GM23248 (cell line): Measurements from ENCODE around the gene MMEL1. TPM values are rescaled to one million over a fixed set of nuclear protein-coding genes. Genes with fewer than 3 reads are reported as not detected.

Experiments
- DNase-seq: peaks from one replicate; pipeline ENCODE4 v3.0.0-alpha.2; 2015
- H2AFZ ChIP-seq: fragments of 200-600 bp; sonication (generic); 2 replicates; pipeline ENCODE4 v1.6.1; 2016; ENCODE audit warnings: antibody characterized with exemption
- H3F3A ChIP-seq: fragments of 200-600 bp; sonication (generic); 2 replicates; pipeline ENCODE4 v1.6.1; 2016; ENCODE audit warnings: mild to moderate bottlenecking, antibody characterized with exemption, mixed run types; ENCODE audit not compliant: insufficient read depth
- H3K27ac ChIP-seq: fragments of 200-600 bp; sonication (generic); 2 replicates; pipeline ENCODE4 v1.5.1; 2016; ENCODE audit warnings: mild to moderate bottlenecking
- H3K27me3 ChIP-seq: fragments of 200-600 bp; sonication (generic); replicated peaks from 2 replicates; pipeline ENCODE4 v1.6.1; 2016; ENCODE audit warnings: mild to moderate bottlenecking; ENCODE audit not compliant: insufficient read depth
- H3K36me3 ChIP-seq: fragments of 200-600 bp; sonication (generic); 2 replicates; pipeline ENCODE4 v1.6.1; 2016; ENCODE audit warnings: low read depth, mild to moderate bottlenecking
- H3K4me1 ChIP-seq: fragments of 200-600 bp; sonication (generic); 2 replicates; pipeline ENCODE4 v1.6.1; 2016; ENCODE audit warnings: mild to moderate bottlenecking; ENCODE audit not compliant: insufficient read depth
- H3K4me2 ChIP-seq: fragments of 200-600 bp; sonication (generic); one replicate; pipeline ENCODE4 v1.6.1; 2016; ENCODE audit warnings: mild to moderate bottlenecking; ENCODE audit not compliant: unreplicated experiment
- H3K4me3 ChIP-seq: fragments of 200-600 bp; sonication (generic); 2 replicates; pipeline ENCODE4 v1.5.1; 2016; ENCODE audit warnings: mild to moderate bottlenecking
- H3K79me2 ChIP-seq: fragments of 200-600 bp; sonication (generic); 2 replicates; pipeline ENCODE4 v1.6.1; 2016; ENCODE audit warnings: mild to moderate bottlenecking; ENCODE audit not compliant: insufficient read depth
- H3K9ac ChIP-seq: fragments of 200-600 bp; sonication (generic); 2 replicates; pipeline ENCODE4 v1.6.1; 2016; ENCODE audit warnings: mild to moderate bottlenecking
- H3K9me2 ChIP-seq: fragments of 200-600 bp; sonication (generic); 2 replicates; pipeline ENCODE4 v1.6.1; 2016; ENCODE audit warnings: mixed run types, mild to moderate bottlenecking, moderate library complexity; ENCODE audit not compliant: insufficient read depth
- H3K9me3 ChIP-seq: fragments of 200-600 bp; sonication (generic); one replicate; pipeline ENCODE4 v1.6.1; 2017; ENCODE audit warnings: low read depth
- H4K20me1 ChIP-seq: fragments of 200-600 bp; sonication (generic); 2 replicates; pipeline ENCODE4 v1.6.0; 2016; ENCODE audit not compliant: insufficient read depth
- EZH2 ChIP-seq: fragments of 200-600 bp; sonication (generic); IDR thresholded peaks from 2 replicates; pipeline ENCODE4 v1.6.1; 2018; ENCODE audit warnings: antibody characterized with exemption, mild to moderate bottlenecking; ENCODE audit not compliant: insufficient read depth, poor library complexity, severe bottlenecking
- EZH2phosphoT487 ChIP-seq: fragments of 200-600 bp; sonication (generic); IDR thresholded peaks from 2 replicates; pipeline ENCODE4 v1.6.1; 2018; ENCODE audit warnings: antibody characterized with exemption, moderate library complexity, mild to moderate bottlenecking, low read depth; ENCODE audit not compliant: insufficient read depth
- WGBS, 2 experiments: methylation state at CpG; one replicate each; pipeline ENCODE4 v1.1.6; 2015 to 2017; ENCODE audit warnings: low lambda C conversion rate in 2 of 2, low coverage in 1 of 2; ENCODE audit errors: missing lambda C conversion rate in 2 of 2; 5-methylcytosine and 5-hydroxymethylcytosine counted together
- in situ Hi-C: fragments of 300-500 bp; cut with MboI; formaldehyde crosslinking; loops from 2 replicates; pipeline ENCODE4 v1.15.0; 2020
- polyA plus RNA-seq: library from polyadenylated mRNA; unstranded; fragments of >200 nt; fragmentation: Nextera tagmentation; extraction: Ambion mirVana; gene quantifications from 2 replicates; pipeline ENCODE4 v1.2.1, GENCODE V29; 2016
- total RNA-seq: library from RNA; depleted of rRNA; stranded (reverse); fragments of >200 nt; shearing (Covaris generic); gene quantifications from 2 replicates; pipeline ENCODE4 v1.2.3, GENCODE V29; 2014

Gene MMEL1
- total and polyA plus RNA-seq, 2 experiments from 2014 or later = not detected

GRCh38 chr1:2644591-2645101 is 11.8 kb upstream of the MMEL1 start:
- Histone ChIP-seq H3K4me2 (no peak overlapping the region), H3K36me3 (no peaks in the 10 kb centered on the region), H3K4me3 (no peak overlapping the region), H3K9ac (no peak overlapping the region), H3K27ac (no peak overlapping the region), H3K9me2 (no peaks in the 10 kb centered on the region), H3F3A (no peaks in the 10 kb centered on the region), H4K20me1 (no peaks in the 10 kb centered on the region), H3K9me3 (no peaks in the 10 kb centered on the region), H3K27me3 (no peaks in the 10 kb centered on the region), H3K79me2 (no peaks in the 10 kb centered on the region), H2AFZ (no peak overlapping the region), H3K4me1 (no peaks in the 10 kb centered on the region)
- no peak for TF ChIP-seq EZH2phosphoT487
- TF ChIP-seq EZH2 = no peak
- WGBS, 2 experiments = 62 to 73% methylated on average over 11 to 12 of the region's 12 CpGs
- DNase-seq = no peak
- in situ Hi-C loops = no loop called here

- H4K20me1 ChIP-seq = no peaks in the 10 kb centered on the region
- no peak overlapping the region for H3K4me3 ChIP-seq
- TF ChIP-seq EZH2 (no peak), EZH2phosphoT487 (no peak)
- WGBS, 2 experiments = 44 to 48% methylated on average over 13 to 14 of the region's 14 CpGs
- in situ Hi-C loops = no loop called here
- H3K4me2 ChIP-seq = no peak overlapping the region
- DNase-seq = no peak
- H3K79me2 ChIP-seq = no peaks in the 10 kb centered on the region
- H2AFZ ChIP-seq = no peak overlapping the region
- no peaks in the 10 kb centered on the region for H3K9me3 ChIP-seq
- no peaks in the 10 kb centered on the region for H3K36me3 ChIP-seq
- no peak overlapping the region for H3K9ac ChIP-seq
- H3K27me3 ChIP-seq = no peaks in the 10 kb centered on the region
- H3K9me2 ChIP-seq = no peaks in the 10 kb centered on the region
- no peaks in the 10 kb centered on the region for H3F3A ChIP-seq
- no peak overlapping the region for H3K27ac ChIP-seq
- H3K4me1 ChIP-seq = no peaks in the 10 kb centered on the region
Measured at GRCh38 chr1:2644171-2644570, 11.4 kb upstream of the MMEL1 start.

DNA sequence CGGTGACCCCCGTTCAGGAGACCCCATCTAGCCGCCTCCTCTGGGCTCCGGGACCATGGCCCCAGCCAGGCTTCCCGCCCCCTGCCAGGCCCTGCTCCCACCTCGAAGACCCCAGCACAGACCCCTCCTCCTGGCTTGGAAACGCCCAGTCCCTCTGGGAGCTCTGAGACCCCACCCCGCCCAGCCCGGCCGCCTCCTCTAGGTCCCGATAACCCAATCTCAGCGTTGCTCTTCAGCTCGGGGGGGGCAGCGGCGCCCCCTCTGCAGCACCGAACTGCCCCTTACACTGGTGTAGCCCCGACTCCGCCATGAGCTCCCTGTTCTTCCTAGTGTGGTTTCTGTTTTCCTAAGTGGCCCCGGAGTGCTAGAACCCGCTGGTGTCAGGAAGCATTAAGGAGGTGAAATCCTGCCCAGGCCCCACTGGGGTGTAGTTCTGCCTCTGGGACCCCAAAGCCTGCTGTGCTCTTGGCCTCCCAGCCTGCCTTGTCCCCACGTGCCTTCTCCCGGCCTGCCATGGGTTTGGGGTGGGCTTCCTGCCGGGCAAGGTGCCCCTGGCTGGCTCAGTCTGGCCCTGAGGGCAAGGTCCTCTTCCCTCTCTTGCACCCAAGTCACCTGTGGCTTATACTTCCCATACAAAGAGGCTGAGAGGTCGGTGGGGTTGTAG is 10.7 kb upstream of the MMEL1 start:
- Histone ChIP-seq H3K9ac (peak overlapping the region; percentile 83), H3F3A (no peaks in the 10 kb centered on the region), H3K9me3 (no peaks in the 10 kb centered on the region), H3K36me3 (no peaks in the 10 kb centered on the region), H3K27ac (no peak overlapping the region), H3K27me3 (no peaks in the 10 kb centered on the region), H3K4me3 (peak overlapping the region; percentile 83), H3K4me1 (no peaks in the 10 kb centered on the region), H3K9me2 (no peaks in the 10 kb centered on the region), H4K20me1 (no peaks in the 10 kb centered on the region), H2AFZ (peak overlapping the region; percentile 96), H3K79me2 (no peaks in the 10 kb centered on the region), H3K4me2 (peak overlapping the region; percentile 72)
- no peak for TF ChIP-seq EZH2phosphoT487
- no peak for TF ChIP-seq EZH2
- in situ Hi-C loops = no loop called here
- 17 to 23% methylated on average over 16 to 22 of the region's 24 CpGs for WGBS, 2 experiments
- DNase-seq = no peak

- H3K4me3 ChIP-seq = peak overlapping the region; percentile 83
- H3K9me2 ChIP-seq = no peaks in the 10 kb centered on the region
- peak; percentile 95 for DNase-seq
Measured at GRCh38 chr1:2642560-2643413, 10.0 kb upstream of the MMEL1 start.

More at GRCh38 chr1:2642560-2643413, 10.0 kb upstream of the MMEL1 start:
- H3K9me3 ChIP-seq = no peaks in the 10 kb centered on the region
- H3K36me3 ChIP-seq = no peaks in the 10 kb centered on the region
- no peaks in the 10 kb centered on the region for H3K4me1 ChIP-seq
- peak overlapping the region; percentile 72 for H3K4me2 ChIP-seq
- in situ Hi-C loops = no loop called here
- WGBS, 2 experiments = 0 to 1% methylated on average over 63 to 79 of the region's 84 CpGs
- TF ChIP-seq EZH2phosphoT487 = no peak
- TF ChIP-seq EZH2 = no peak
- peak overlapping the region; percentile 83 for H3K9ac ChIP-seq
- no peaks in the 10 kb centered on the region for H3K79me2 ChIP-seq
- H3K27me3 ChIP-seq = no peaks in the 10 kb centered on the region
- H2AFZ ChIP-seq = peak overlapping the region; percentile 96
- H4K20me1 ChIP-seq = no peaks in the 10 kb centered on the region
- no peak overlapping the region for H3K27ac ChIP-seq
- H3F3A ChIP-seq = no peaks in the 10 kb centered on the region
